ENCODE measurements around the gene ZBP1. TPM values are rescaled to one million over a fixed set of nuclear protein-coding genes. Genes with fewer than 3 reads are reported as not detected.

ZBP1 gene
- total and polyA plus RNA-seq, 10 of the 15 experiments (the other 5 are each of a cell fraction or from before 2014, with no cell fraction given) = 0.93 to 10.6 (median 4.8) TPM

- TF ChIP-seq SMC3 (IDR thresholded peaks at IDR 0.05; ENCODE audit: borderline replicate concordance, low read length) = peak; percentile 90
- TF ChIP-seq, protein P1, sequence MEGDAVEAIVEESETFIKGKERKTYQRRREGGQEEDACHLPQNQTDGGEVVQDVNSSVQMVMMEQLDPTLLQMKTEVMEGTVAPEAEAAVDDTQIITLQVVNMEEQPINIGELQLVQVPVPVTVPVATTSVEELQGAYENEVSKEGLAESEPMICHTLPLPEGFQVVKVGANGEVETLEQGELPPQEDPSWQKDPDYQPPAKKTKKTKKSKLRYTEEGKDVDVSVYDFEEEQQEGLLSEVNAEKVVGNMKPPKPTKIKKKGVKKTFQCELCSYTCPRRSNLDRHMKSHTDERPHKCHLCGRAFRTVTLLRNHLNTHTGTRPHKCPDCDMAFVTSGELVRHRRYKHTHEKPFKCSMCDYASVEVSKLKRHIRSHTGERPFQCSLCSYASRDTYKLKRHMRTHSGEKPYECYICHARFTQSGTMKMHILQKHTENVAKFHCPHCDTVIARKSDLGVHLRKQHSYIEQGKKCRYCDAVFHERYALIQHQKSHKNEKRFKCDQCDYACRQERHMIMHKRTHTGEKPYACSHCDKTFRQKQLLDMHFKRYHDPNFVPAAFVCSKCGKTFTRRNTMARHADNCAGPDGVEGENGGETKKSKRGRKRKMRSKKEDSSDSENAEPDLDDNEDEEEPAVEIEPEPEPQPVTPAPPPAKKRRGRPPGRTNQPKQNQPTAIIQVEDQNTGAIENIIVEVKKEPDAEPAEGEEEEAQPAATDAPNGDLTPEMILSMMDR (IDR thresholded peaks at IDR 0.05 in 2 of 3, conservative IDR thresholded peaks at IDR 0.05 in 1 of 3; ENCODE audit: control insufficient read depth in 2 of 3, extremely low read depth in 1 of 3, insufficient read depth in 1 of 3, low read depth in 3 of 3, low read length in 3 of 3) = peak; percentile 71 to 92 (median 92)
Observed at GRCh38 chr20:57596998-57597939, 23.0 kb downstream of the ZBP1 start (continued).

DNA sequence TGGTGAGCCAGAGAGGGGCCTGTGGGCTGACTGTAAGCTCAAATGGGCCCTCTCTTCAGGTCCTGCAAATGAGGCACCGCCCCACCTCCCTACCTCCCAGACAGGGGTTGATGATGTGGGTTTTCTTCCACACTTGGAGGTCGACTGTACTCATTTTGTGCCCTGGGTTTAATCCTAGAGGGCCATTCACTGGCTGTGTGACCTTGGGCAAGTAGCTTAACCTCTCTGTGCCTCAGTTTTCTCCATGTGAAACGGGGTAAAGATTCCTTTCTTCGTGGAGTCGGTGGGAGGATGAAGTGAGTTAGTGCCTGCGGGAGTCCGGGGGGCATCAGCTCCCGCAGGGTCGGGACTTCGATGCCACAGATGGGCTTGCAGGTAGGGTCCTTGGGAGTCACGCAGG lies 23.9 kb downstream of the ZBP1 start:
- CTCF ChIA-PET = interaction anchor here (0.6 to 4.3 kb wide), 26 partner anchors 10 to 614 kb away, joined by 3 to 34 read pairs (median 4); partner anchors contain the start of gene ZBP1
- no peaks in the 10 kb centered on the region; a peak in 1 of 4 replicates for H3K27me3 ChIP-seq (replicated peaks in 1 of 2; ENCODE audit: control insufficient read depth in 2 of 2, insufficient read depth in 2 of 2, low read length in 1 of 2)
- WGBS (ENCODE audit: insufficient coverage, insufficient replicate concordance, low lambda C conversion rate, missing lambda C conversion rate) = 32% methylated on average over 11 of the region's 11 CpGs
- SMC1A ChIA-PET (ENCODE audit: uncharacterized antibody, unreplicated experiment) = interaction anchor here (0.8 to 2.4 kb wide), 12 partner anchors 8 to 586 kb away, joined by 3 to 12 read pairs (median 3); partner anchors contain the start of gene ZBP1
- H3K9me3 ChIP-seq (replicated peaks; ENCODE audit: control insufficient read depth, insufficient read depth, low read length) = no peaks in the 10 kb centered on the region
- no peak overlapping the region for H3K27ac ChIP-seq (ENCODE audit: control insufficient read depth, insufficient read depth)
- POLR2A ChIA-PET = no interaction called here
- no peak for ATAC-seq
- H3K9ac ChIP-seq (ENCODE audit: control insufficient read depth, insufficient read depth, low read length) = no peak overlapping the region
- no peaks in the 10 kb centered on the region for H3K36me3 ChIP-seq (ENCODE audit: control insufficient read depth in 2 of 2, insufficient read depth in 2 of 2, low read length in 1 of 2)
- peaks cover 4% of the 10 kb centered on the region for H3K4me1 ChIP-seq (ENCODE audit: control insufficient read depth, insufficient read depth, low read length)
- RAD21 ChIA-PET (ENCODE audit: unreplicated experiment) = interaction anchor here (0.8 to 5.0 kb wide), 13 partner anchors 12 to 586 kb away, joined by 3 to 31 read pairs (median 4); partner anchors contain the start of gene ZBP1
- no peaks in the 10 kb centered on the region for H3K79me2 ChIP-seq (ENCODE audit: control insufficient read depth, insufficient read depth, low read length)
- BruUV-seq (replicated peaks) = no TSS peak
- peak; percentile 71 for TF ChIP-seq NFXL1 (IDR thresholded peaks at IDR 0.05; ENCODE audit: borderline replicate concordance)
- TF ChIP-seq IRF5 (IDR thresholded peaks at IDR 0.05; ENCODE audit: borderline replicate concordance) = no peak
- TF ChIP-seq, protein P2, sequence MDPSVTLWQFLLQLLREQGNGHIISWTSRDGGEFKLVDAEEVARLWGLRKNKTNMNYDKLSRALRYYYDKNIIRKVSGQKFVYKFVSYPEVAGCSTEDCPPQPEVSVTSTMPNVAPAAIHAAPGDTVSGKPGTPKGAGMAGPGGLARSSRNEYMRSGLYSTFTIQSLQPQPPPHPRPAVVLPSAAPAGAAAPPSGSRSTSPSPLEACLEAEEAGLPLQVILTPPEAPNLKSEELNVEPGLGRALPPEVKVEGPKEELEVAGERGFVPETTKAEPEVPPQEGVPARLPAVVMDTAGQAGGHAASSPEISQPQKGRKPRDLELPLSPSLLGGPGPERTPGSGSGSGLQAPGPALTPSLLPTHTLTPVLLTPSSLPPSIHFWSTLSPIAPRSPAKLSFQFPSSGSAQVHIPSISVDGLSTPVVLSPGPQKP (IDR thresholded peaks at IDR 0.05; ENCODE audit: low read depth, low read length) = no peak
- no peak for TF ChIP-seq PAX5 (IDR thresholded peaks at IDR 0.05; ENCODE audit: borderline replicate concordance, low read depth, low read length)
- TF ChIP-seq NR2C1 (IDR thresholded peaks at IDR 0.05) = no peak
- TF ChIP-seq SMARCA5 (IDR thresholded peaks at IDR 0.05) = peak; percentile 29; the same call in 1 of the 2 replicates
- no peak overlapping the region for H3K4me3 ChIP-seq
- no peak overlapping the region for H3K4me2 ChIP-seq (ENCODE audit: control insufficient read depth, insufficient read depth)
- H2AFZ ChIP-seq (ENCODE audit: control insufficient read depth, low read depth, low read length) = no peak overlapping the region
- no peak for DNase-seq (ENCODE audit: low read depth, low spot score)
- intact Hi-C loops (cut with micrococcal nuclease; ENCODE audit: unreplicated experiment) = loop anchor here (2.0 kb wide), 2 partner anchors 490 to 614 kb away; no protein-coding TSS in a partner anchor
- in situ Hi-C loops (cut with MboI) = loop anchor here (10.0 kb wide), 1 partner anchor 588 kb away; no protein-coding TSS in a partner anchor
- no peaks in the 10 kb centered on the region for H4K20me1 ChIP-seq (ENCODE audit: control insufficient read depth, insufficient read depth)
- no peak for FAIRE-seq
